G401 (cell line): ENCODE results near the gene CPLANE2. TPM values are rescaled to one million over a fixed set of nuclear protein-coding genes. Genes with fewer than 3 reads are reported as not detected.

Experiments
- total RNA-seq: library from RNA; depleted of rRNA; stranded (reverse); fragments of >200 nt; shearing (Covaris generic); gene quantifications from 2 replicates; pipeline ENCODE4 v1.2.3, GENCODE V29; 2014; rRNA removed

The CPLANE2 gene
- total RNA-seq, 1 experiment from 2014 or later, result 3.5 TPM

Other genes starting within 250 kb of the CPLANE2 start
- gene SRARP, start 232.9 kb downstream of the CPLANE2 start, total RNA-seq, result not detected in 2 replicates
- gene HSPB7, start 219.1 kb downstream of the CPLANE2 start, total RNA-seq, result 3.2 and 7.1 TPM in 2 replicates
- 0.31 and 1.1 TPM in 2 replicates for gene CLCNKA, start 215.1 kb downstream of the CPLANE2 start, total RNA-seq
- 1.3 TPM in 1 of 2 replicates, not detected in the other for gene CLCNKB, start 193.4 kb downstream of the CPLANE2 start, total RNA-seq
- gene FAM131C, start 163.5 kb downstream of the CPLANE2 start, total RNA-seq, result 0.88 and 1.3 TPM in 2 replicates
- gene EPHA2, start 81.1 kb downstream of the CPLANE2 start, total RNA-seq, result 33.5 and 45.6 TPM in 2 replicates
- 4.7 and 7.4 TPM in 2 replicates for gene ARHGEF19, start 24.5 kb downstream of the CPLANE2 start, total RNA-seq
- gene FBXO42, start 115.3 kb upstream of the CPLANE2 start, total RNA-seq, result 19.7 and 28.2 TPM in 2 replicates
- 77.8 and 109 TPM in 2 replicates for gene SZRD1, start 130.1 kb upstream of the CPLANE2 start, total RNA-seq
- gene SPATA21, start 200.2 kb upstream of the CPLANE2 start, total RNA-seq, result not detected in 2 replicates
- 81.4 and 107 TPM in 2 replicates for gene NECAP2, start 203.5 kb upstream of the CPLANE2 start, total RNA-seq